PC-9 (cell line): Measurements from ENCODE around the gene HOXA11. TPM values are rescaled to one million over a fixed set of nuclear protein-coding genes. Genes with fewer than 3 reads are reported as not detected.

Experiments used
- BruUV-seq: library from RNA; stranded (reverse); fragments of 400-500 nt; replicated peaks from 2 replicates; lab custom pipeline; 2021; lab: Mats Ljungman, UMichigan
- CTCF ChIA-PET: fragments of 300-600 bp; sonication (Branson Sonifier 250); formaldehyde crosslinking; loops from one replicate; lab custom pipeline; 2022; ENCODE audit warnings: antibody characterized with exemption; lab: Charles Lee
- POLR2A ChIA-PET: fragments of 300-600 bp; sonication (Branson Sonifier 250); formaldehyde crosslinking; loops from one replicate; lab custom pipeline; 2022; ENCODE audit warnings: antibody characterized with exemption; ENCODE audit not compliant: unreplicated experiment; lab: Charles Lee
- DNase-seq, 2 experiments: peaks; one replicate each; pipeline versions ENCODE4 v3.0.0 to v3.0.0-alpha.2; 2015 to 2022; ENCODE audit warnings: mixed read lengths in 1 of 2
- H2AFZ ChIP-seq: fragments of 200-600 bp; sonication (generic); 2 replicates; pipeline ENCODE4 v1.8.1; 2017; ENCODE audit warnings: antibody characterized with exemption
- H3F3A ChIP-seq: fragments of 200-600 bp; sonication (generic); 2 replicates; pipeline ENCODE4 v1.8.1; 2017; ENCODE audit warnings: antibody characterized with exemption, mild to moderate bottlenecking, low read depth; ENCODE audit not compliant: insufficient read depth
- H3K27ac ChIP-seq: fragments of 200-600 bp; sonication (generic); 2 replicates; pipeline ENCODE4 v1.6.1; 2016; ENCODE audit warnings: mixed run types
- H3K27me3 ChIP-seq: fragments of 200-600 bp; sonication (generic); 2 replicates; pipeline ENCODE4 v1.6.1; 2016; ENCODE audit warnings: low read depth, mixed run types; ENCODE audit not compliant: insufficient read depth
- H3K36me3 ChIP-seq: fragments of 200-600 bp; sonication (generic); 2 replicates; pipeline ENCODE4 v1.6.1; 2016; ENCODE audit warnings: low read depth, mixed run types
- H3K4me1 ChIP-seq: fragments of 200-600 bp; sonication (generic); replicated peaks from 2 replicates; pipeline ENCODE4 v1.6.1; 2016; ENCODE audit warnings: mixed run types; ENCODE audit not compliant: insufficient read depth
- H3K4me2 ChIP-seq: fragments of 200-600 bp; sonication (generic); 2 replicates; pipeline ENCODE4 v1.6.1; 2017; ENCODE audit warnings: mixed run types
- H3K4me3 ChIP-seq: fragments of 200-600 bp; sonication (generic); 2 replicates; pipeline ENCODE4 v1.6.1; 2016; ENCODE audit warnings: mixed run types
- H3K79me2 ChIP-seq: fragments of 200-600 bp; sonication (generic); 2 replicates; pipeline ENCODE4 v1.6.1; 2017; ENCODE audit warnings: low read depth, mixed run types
- H3K9me2 ChIP-seq: fragments of 200-600 bp; sonication (generic); 2 replicates; pipeline ENCODE4 v1.8.1; 2017; ENCODE audit warnings: mild to moderate bottlenecking; ENCODE audit not compliant: insufficient read depth
- H3K9me3 ChIP-seq: fragments of 200-600 bp; sonication (generic); 2 replicates; pipeline ENCODE4 v1.8.1; 2016; ENCODE audit warnings: low read depth; ENCODE audit not compliant: insufficient read depth
- H4K20me1 ChIP-seq: fragments of 200-600 bp; sonication (generic); 2 replicates; pipeline ENCODE4 v1.8.1; 2017; ENCODE audit not compliant: insufficient read depth
- CTCF ChIP-seq: fragments of 200-600 bp; sonication (generic); conservative IDR thresholded peaks from 2 replicates; pipeline ENCODE4 v1.6.1; 2017; ENCODE audit warnings: mixed run types, antibody characterized with exemption, mild to moderate bottlenecking, moderate library complexity
- EZH2 ChIP-seq: fragments of 200-600 bp; sonication (generic); IDR thresholded peaks from 2 replicates; pipeline ENCODE4 v1.8.0; 2017; ENCODE audit warnings: antibody characterized with exemption, low read depth
- intact Hi-C: fragments of 100-400 bp; cut with micrococcal nuclease; formaldehyde crosslinking; loops from one replicate; pipeline ENCODE4 v1.10.0; 2022; ENCODE audit not compliant: unreplicated experiment
- microRNA-seq: library from miRNA; unstranded; fragments of <30 nt; microRNA quantifications from one replicate; pipeline ENCODE4 v1.2.0, GENCODE V29; 2021; ENCODE audit warnings: borderline number of aligned reads, borderline replicate concordance
- total RNA-seq: library from RNA; stranded (reverse); gene quantifications from 2 replicates; pipeline ENCODE4 v1.2.3, GENCODE V29; 2021

The HOXA11 gene
- total RNA-seq, 1 experiment from 2014 or later = 0.26 TPM

GRCh38 chr7:27132978-27133377 is 52.1 kb downstream of the HOXA11 start:
- CTCF ChIA-PET = no interaction called here
- H3K27ac ChIP-seq = no peak overlapping the region

GRCh38 chr7:27132214-27132613 is 52.8 kb downstream of the HOXA11 start:
- POLR2A ChIA-PET = no interaction called here
- Histone ChIP-seq H3K9me3 (no peaks in the 10 kb centered on the region), H3K36me3 (no peaks in the 10 kb centered on the region), H3K4me1 (peaks cover 48% of the 10 kb centered on the region), H3K79me2 (no peaks in the 10 kb centered on the region), H2AFZ (no peak overlapping the region), H3K27ac (no peak overlapping the region), H3K4me3 (no peak overlapping the region), H3K27me3 (no peaks in the 10 kb centered on the region), H4K20me1 (no peaks in the 10 kb centered on the region), H3K9me2 (no peaks in the 10 kb centered on the region), H3K4me2 (no peak overlapping the region), H3F3A (peaks cover 28% of the 10 kb centered on the region)
- no peak for DNase-seq
- no TSS peak for BruUV-seq
- CTCF ChIA-PET = no interaction called here
- intact Hi-C loops = no loop called here
- TF ChIP-seq EZH2 = no peak
- no peak for TF ChIP-seq CTCF

More at GRCh38 chr7:27132978-27133377, 52.1 kb downstream of the HOXA11 start:
- intact Hi-C loops = no loop called here
- POLR2A ChIA-PET = interaction anchor here (0.6 kb wide), 1 partner anchor 17 kb away, joined by 3 read pairs; no protein-coding TSS in a partner anchor
- Histone ChIP-seq H2AFZ (no peak overlapping the region), H3F3A (peaks cover 28% of the 10 kb centered on the region), H3K4me3 (no peak overlapping the region), H3K79me2 (no peaks in the 10 kb centered on the region), H3K9me2 (no peaks in the 10 kb centered on the region), H3K36me3 (no peaks in the 10 kb centered on the region), H3K27me3 (no peaks in the 10 kb centered on the region), H3K4me2 (no peak overlapping the region), H3K9me3 (no peaks in the 10 kb centered on the region), H3K4me1 (peaks cover 44% of the 10 kb centered on the region), H4K20me1 (no peaks in the 10 kb centered on the region)
- TF ChIP-seq EZH2 (no peak), CTCF (no peak)
- no TSS peak for BruUV-seq
- DNase-seq = no peak

GRCh38 chr7:27131390-27131819 is 53.6 kb downstream of the HOXA11 start:
- H4K20me1 ChIP-seq = no peaks in the 10 kb centered on the region
- H3K79me2 ChIP-seq = no peaks in the 10 kb centered on the region
- no peak overlapping the region for H3K27ac ChIP-seq
- H3K27me3 ChIP-seq = no peaks in the 10 kb centered on the region
- H3K9me2 ChIP-seq = no peaks in the 10 kb centered on the region
- POLR2A ChIA-PET = interaction anchor here (0.6 kb wide), 1 partner anchor 166 kb away, joined by 4 read pairs; no protein-coding TSS in a partner anchor
- H3K4me2 ChIP-seq = no peak overlapping the region
- no peaks in the 10 kb centered on the region for H3K9me3 ChIP-seq
- peaks cover 40% of the 10 kb centered on the region for H3K4me1 ChIP-seq
- BruUV-seq = no TSS peak
- intact Hi-C loops = no loop called here
- no peak for TF ChIP-seq EZH2
- no peak for TF ChIP-seq CTCF
- no peak overlapping the region for H3K4me3 ChIP-seq
- H2AFZ ChIP-seq = no peak overlapping the region
- H3K36me3 ChIP-seq = no peaks in the 10 kb centered on the region
- CTCF ChIA-PET = interaction anchor here (0.8 kb wide), 1 partner anchor 278 kb away, joined by 4 read pairs; no protein-coding TSS in a partner anchor
- H3F3A ChIP-seq = peaks cover 28% of the 10 kb centered on the region
- DNase-seq = no peak

Small RNA genes within 50 kb of the gene (microRNA-seq; reads per million reads assigned to microRNA genes)
- 2,024 reads per million, percentile 81 among the genes with 10 or more reads in this experiment for gene MIR196B

Other genes with a start within 250 kb of the HOXA11 start
- gene HOXA1, start 89.2 kb downstream of the HOXA11 start, total RNA-seq = 2.0 and 2.2 TPM in 2 replicates
- 6.1 and 6.5 TPM in 2 replicates for gene HOXA2, start 82.5 kb downstream of the HOXA11 start, total RNA-seq
- gene HOXA4, start 54.5 kb downstream of the HOXA11 start, total RNA-seq = not detected in 2 replicates
- 0.63 and 1.0 TPM in 2 replicates for gene HOXA5, start 41.6 kb downstream of the HOXA11 start, total RNA-seq
- 0.65 and 1.2 TPM in 2 replicates for gene HOXA6, start 37.5 kb downstream of the HOXA11 start, total RNA-seq
- 50.5 and 53.1 TPM in 2 replicates for gene HOXA3, start 32.6 kb downstream of the HOXA11 start, total RNA-seq
- not detected in 2 replicates for gene HOXA7, start 28.6 kb downstream of the HOXA11 start, total RNA-seq
- 1.9 and 2.5 TPM in 2 replicates for gene HOXA9, start 19.7 kb downstream of the HOXA11 start, total RNA-seq
- not detected in 2 replicates for gene HOXA10, start 10.9 kb downstream of the HOXA11 start, total RNA-seq
- 0.35 and 0.40 TPM in 2 replicates for gene HOXA13, start 14.9 kb upstream of the HOXA11 start, total RNA-seq
- gene EVX1, start 57.6 kb upstream of the HOXA11 start, total RNA-seq = not detected in 2 replicates